ENCODE data around the gene C2orf78. TPM values are rescaled to one million over a fixed set of nuclear protein-coding genes. Genes with fewer than 3 reads are reported as not detected.

C2orf78 gene
- total and polyA plus RNA-seq, 2 donors (not counting 3 experiments of a cell fraction or from before 2014, with no cell fraction given) = not detected

- Histone ChIP-seq H3K4me1 (ENCODE audit: control insufficient read depth, extremely low read depth, insufficient read depth, low read length) (peaks cover 17% of the 10 kb centered on the region), H3K9me1 (replicated peaks; ENCODE audit: control insufficient read depth, extremely low read depth, insufficient read depth, low read length) (no peaks in the 10 kb centered on the region), H3K27me3 (ENCODE audit: control insufficient read depth in 2 of 2, insufficient read depth in 2 of 2, low read length in 2 of 2) (peaks cover 14 to 22% of the 10 kb centered on the region in 2 experiments), H3K4me3 (replicated peaks in 1 of 3; ENCODE audit: insufficient read depth in 1 of 3, low read depth in 1 of 3, low read length in 3 of 3) (no peak overlapping the region), H3K27ac (ENCODE audit: insufficient read depth, low read depth, low read length) (no peak overlapping the region), H3K9ac (replicated peaks; ENCODE audit: extremely low read depth, insufficient read depth, low read length) (no peak overlapping the region), H3K4me2 (ENCODE audit: insufficient read depth, low read length) (no peak overlapping the region), H4K20me1 (replicated peaks; ENCODE audit: control insufficient read depth, extremely low read depth, insufficient read depth, low read length) (no peaks in the 10 kb centered on the region), H3K36me3 (ENCODE audit: control insufficient read depth in 2 of 2, extremely low read depth in 1 of 2, insufficient read depth in 2 of 2, low read length in 2 of 2) (no peaks in the 10 kb centered on the region), H2AFZ (ENCODE audit: low read depth, low read length) (no peak overlapping the region), H3K79me2 (ENCODE audit: control insufficient read depth, insufficient read depth, low read length) (no peaks in the 10 kb centered on the region), H3K9me3 (replicated peaks; ENCODE audit: control insufficient read depth, insufficient read depth, low read length) (no peaks in the 10 kb centered on the region)
- no peak for TF ChIP-seq MAX (IDR thresholded peaks at IDR 0.05; ENCODE audit: insufficient read depth, insufficient read length)
- no peak for TF ChIP-seq POLR2AphosphoS5 (IDR thresholded peaks at IDR 0.05; ENCODE audit: insufficient read depth, low read depth, low read length)
- no peak for TF ChIP-seq EZH2 (IDR thresholded peaks at IDR 0.05; ENCODE audit: borderline replicate concordance, low read depth, low read length, severe bottlenecking)
- TF ChIP-seq POLR2A (IDR thresholded peaks at IDR 0.05; ENCODE audit: low read depth, low read length) = no peak
- TF ChIP-seq JUN (IDR thresholded peaks at IDR 0.05; ENCODE audit: borderline replicate concordance, insufficient read depth, insufficient read length, low read depth) = no peak
- TF ChIP-seq CTCF (IDR thresholded peaks at IDR 0.05; ENCODE audit: extremely low read depth in 1 of 2, insufficient read depth in 1 of 2, low read depth in 1 of 2, low read length in 2 of 2) = no peak
- TF ChIP-seq FOS (IDR thresholded peaks at IDR 0.05; ENCODE audit: borderline replicate concordance, insufficient read depth, low read length) = no peak
- TF ChIP-seq MYC (IDR thresholded peaks at IDR 0.05; ENCODE audit: low read depth, low read length) = no peak
- no peak for TF ChIP-seq GATA2 (IDR thresholded peaks at IDR 0.05; ENCODE audit: insufficient read depth, insufficient read length, low read depth, low read length)
- no peak for FAIRE-seq
- dilution Hi-C loops (cut with MboI; ENCODE audit: extremely low pct_ligation_motif_present, low sequenced_read_pairs) (no loop called here), intact Hi-C loops (cut with micrococcal nuclease) (loop anchor here (10.0 kb wide), 2 partner anchors 429 to 569 kb away; no protein-coding TSS in a partner anchor)
- CTCF ChIA-PET = interaction anchor here (2.1 to 5.7 kb wide), 4 partner anchors 145 to 509 kb away, joined by 14 to 180 read pairs (median 62); partner anchors contain the start of gene BOLA3
- no peak for DNase-seq (ENCODE audit: low read depth, low spot score)
- POLR2A ChIA-PET = no interaction called here
- no TSS peak for BruUV-seq (replicated peaks)
These were observed 41.4 kb downstream of the C2orf78 start for GRCh38 chr2:73825408-73825807.
